ENCODE results near the gene MPND. TPM values are rescaled to one million over a fixed set of nuclear protein-coding genes. Genes with fewer than 3 reads are reported as not detected.

Gene MPND
- total RNA-seq, 1 experiment from 2014 or later, result 9.4 TPM

GRCh38 chr19:4365791-4366665, 22.7 kb downstream of the MPND start:
- DNase-seq (ENCODE audit: low spot score), result no peak

- no peak for DNase-seq (ENCODE audit: low spot score)
Observed at GRCh38 chr19:4366666-4367335, 23.4 kb downstream of the MPND start.

- no peak for DNase-seq (ENCODE audit: low spot score)
Observed at GRCh38 chr19:4367336-4367723, 24.0 kb downstream of the MPND start.

GRCh38 chr19:4367781-4368127, 24.4 kb downstream of the MPND start:
- DNase-seq (ENCODE audit: low spot score), result no peak

DNA sequence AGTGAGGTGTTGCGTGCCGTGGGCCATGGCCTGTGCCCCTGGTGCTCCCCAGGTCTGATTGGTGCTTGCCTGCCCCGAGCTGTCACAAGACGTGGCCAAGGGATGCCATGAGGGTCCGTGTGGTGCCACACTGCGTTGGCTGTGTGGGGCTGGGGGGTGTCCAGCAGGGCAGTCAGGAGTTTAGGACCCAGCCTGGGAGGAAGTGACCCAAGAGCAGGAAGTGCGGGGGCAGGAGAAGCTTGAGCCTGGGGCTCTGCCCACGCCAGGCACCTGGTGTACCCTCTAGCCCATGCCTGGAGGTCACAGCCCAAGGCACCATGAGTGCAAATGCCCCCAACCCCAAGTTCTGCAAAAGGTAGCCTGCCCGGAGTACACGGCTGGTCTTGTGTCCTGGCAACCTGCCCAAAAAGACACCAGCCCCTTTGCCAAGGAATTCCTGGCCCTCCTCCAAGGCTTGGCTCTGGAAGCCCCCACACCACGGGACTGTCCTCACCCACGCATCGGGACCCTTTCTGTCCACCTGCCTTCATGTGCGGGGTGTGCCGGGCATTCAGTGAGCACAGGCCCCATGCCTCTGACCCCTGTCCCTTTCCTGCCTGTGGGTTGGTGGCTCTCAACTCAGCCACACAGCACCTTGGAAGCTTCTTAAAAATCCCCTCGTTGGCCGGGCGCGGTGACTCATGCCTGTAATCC, 24.9 kb downstream of the MPND start:
- DNase-seq (ENCODE audit: low spot score), result no peak

DNA sequence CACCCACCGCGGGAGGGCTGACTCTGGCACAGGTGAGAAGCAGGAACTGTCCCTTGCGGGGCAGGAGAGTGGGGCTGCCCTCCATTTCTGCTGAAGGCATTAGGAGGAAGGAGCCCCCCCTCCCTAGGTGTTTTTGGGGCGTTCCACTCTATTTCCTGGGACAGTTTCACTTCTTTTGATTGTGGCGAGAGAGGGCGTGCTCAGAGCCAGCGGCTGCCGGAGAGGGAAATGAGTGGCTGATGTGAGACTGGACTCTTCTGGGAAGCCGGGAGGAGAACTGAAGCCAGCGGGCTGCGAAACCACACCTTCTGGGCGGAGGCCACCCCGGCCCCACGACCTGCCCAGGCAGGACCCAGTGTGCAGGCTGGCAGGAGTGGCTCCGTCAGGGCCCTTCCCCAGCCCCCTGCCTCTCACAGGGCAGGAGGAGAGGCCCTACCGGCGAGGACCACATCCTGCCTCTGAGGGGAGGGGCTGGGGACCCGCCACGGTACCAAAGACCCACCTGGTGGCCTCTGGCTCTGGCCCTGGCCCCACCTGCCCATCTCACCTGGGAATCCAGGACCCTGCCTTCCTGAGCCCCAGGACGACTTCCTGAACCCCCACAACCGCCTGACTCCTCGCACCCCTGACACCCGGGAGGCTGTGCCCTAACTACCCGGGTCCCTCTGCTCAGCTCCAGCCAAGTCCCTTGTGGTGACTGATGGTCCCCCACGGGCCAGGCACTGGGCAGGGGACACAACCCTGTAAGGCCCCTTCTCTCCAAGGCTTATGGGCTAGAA, 25.9 kb downstream of the MPND start:
- DNase-seq (ENCODE audit: low spot score), result peak; percentile 60

DNA sequence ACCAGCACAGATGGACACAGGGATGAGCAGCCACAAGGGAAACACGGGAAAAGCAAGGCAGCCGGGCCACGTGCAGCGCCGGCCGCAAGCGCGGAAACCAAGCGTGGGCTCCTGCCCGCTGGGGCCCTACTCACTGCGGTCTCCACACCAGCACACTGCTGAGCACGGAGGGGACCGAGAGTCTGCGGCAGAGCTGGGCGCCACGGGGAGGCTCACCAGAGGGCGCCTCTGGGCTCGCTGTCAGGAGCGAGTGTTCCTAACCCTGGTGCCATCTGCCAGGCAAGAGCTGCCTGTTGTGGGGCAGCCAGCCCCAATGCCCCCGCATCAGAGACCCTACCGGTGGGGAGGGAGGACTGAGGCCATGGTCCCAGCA, 26.5 kb downstream of the MPND start:
- DNase-seq (ENCODE audit: low spot score), result peak; percentile 29

DNA sequence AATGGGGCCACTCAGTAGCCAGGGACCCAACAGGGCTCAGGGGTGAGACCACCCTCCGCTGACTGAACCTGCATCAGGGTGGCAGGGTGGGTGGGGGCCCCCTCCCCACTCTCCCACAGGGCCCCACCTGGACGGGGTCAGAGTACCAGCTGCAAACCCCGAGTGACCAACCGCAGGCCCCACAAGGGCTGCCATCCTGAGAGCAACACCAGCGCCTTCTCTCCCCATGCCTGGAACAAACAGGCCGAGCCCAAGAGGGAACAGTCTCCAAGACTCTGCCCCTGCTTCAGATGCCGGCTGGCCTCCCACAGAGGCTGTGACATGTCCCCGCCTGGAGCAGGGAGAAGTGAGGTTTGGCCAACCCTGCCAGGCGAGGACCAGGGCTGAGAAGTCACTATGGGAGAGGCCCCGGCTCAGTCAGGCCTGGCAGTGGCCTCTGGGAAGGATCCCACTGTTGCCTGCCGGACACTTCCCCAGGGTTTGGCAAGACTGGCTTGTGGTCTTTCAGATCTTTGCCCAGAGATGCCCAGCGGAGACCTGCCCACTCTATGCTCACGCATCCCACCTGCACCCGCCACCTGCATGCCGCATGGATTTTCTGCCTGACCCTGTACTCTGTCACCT, 27.2 kb downstream of the MPND start:
- no peak for DNase-seq (ENCODE audit: low spot score)

GRCh38 chr19:4371247-4372164, 28.1 kb downstream of the MPND start:
- DNase-seq (ENCODE audit: low spot score), result no peak

DNA sequence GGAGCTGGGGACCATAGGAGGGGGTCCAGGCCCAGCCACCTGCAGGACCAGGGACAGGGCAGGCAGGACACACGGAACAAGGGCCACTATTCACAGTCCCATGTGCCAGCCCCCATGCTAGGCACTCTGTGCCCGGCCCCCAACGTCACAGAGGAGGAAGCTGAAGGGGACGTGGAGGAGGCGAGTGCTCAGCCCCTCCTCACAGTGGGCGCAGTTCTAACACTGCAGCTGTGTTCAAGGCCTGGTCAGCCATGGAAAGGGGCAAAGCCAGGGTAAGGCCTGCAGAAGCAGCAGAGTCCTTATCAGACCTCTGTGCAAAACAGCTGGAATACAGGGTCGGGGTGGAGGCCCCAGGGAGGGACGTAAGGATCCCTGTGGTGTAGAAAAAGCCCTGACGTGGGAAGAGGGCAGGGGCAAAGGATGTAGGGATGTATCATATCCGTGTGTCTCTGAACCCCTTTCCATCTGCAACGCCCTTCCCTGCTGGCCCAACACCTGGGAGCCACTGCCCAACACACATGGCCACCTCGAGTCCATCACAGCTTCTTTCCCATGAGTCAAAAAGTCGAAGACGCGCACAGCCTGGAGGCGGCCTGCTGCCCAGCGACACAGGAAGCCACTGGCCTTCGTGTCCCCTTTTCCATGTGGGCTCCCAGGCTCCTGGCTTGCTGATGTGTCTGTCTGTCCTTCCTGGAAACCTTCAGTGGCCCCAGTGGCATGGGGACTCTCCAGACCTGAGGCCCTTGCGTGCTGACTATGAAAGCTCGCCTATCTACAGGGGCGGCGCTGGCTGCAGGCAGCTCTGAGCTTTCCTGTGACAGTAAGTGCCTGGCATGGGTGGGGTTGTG, 29.0 kb downstream of the MPND start:
- no peak for DNase-seq (ENCODE audit: low spot score)

- DNase-seq (ENCODE audit: low spot score), result no peak
Observed at GRCh38 chr19:4373013-4373367, 29.6 kb downstream of the MPND start.

- DNase-seq (ENCODE audit: low spot score), result no peak
Observed at GRCh38 chr19:4373601-4374497, 30.5 kb downstream of the MPND start.

DNA sequence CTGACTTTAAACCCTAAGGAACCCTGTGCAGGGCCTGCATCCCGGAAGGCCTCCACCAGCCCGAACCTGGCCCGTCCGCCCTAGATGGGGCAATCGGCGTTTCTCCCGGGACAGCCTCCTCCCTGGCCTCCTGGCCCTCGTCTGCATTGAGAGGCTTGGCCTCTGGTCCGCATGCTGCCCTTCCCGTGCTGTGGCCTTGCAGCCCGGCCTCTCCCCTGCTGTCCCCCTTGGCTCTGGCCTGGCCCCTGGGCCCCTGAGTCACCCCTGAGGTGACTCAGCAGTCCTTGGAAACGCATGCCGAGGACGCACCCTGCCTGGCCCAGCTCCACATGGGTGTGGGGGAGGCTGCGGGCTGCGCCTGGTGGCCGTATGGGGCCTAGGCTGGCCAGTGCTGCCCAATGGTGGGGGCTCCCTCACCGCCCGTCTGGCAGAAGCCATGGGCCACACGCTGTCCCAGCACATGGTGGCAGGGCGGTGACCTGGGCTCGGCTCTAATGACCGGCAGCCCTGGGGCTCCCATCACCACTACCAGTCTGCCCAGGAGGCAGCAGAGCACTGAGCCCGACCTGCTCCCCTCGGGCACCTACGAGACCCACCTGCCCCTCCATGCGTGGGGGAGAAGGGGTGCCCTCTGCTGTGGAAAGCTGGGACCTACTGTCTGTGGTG, 31.3 kb downstream of the MPND start:
- DNase-seq (ENCODE audit: low spot score), result peak; percentile 57

GRCh38 chr19:4375164-4376027, 32.0 kb downstream of the MPND start:
- DNase-seq (ENCODE audit: low spot score), result peak; percentile 82

- DNase-seq (ENCODE audit: low spot score), result peak; percentile 71
Observed at GRCh38 chr19:4376028-4376670, 32.8 kb downstream of the MPND start.

DNA sequence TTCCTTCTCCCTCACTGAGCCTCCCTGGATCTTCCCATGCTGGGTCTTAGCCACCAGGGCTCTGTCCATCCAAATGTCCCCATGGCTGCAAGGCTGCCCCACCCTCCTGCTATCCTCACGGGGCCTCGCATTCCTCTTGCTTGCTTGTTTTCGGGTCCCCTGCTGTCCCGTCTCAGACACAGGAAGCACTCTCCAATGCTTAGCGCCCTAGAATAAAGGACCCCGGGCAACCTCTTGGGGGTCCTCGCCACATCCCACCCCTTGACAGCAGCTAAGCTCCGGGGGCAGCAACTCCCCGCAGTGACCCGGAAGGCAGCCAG, 33.3 kb downstream of the MPND start:
- DNase-seq (ENCODE audit: low spot score), result no peak
